GM23338 (cell line): ENCODE data around the gene RGP1. TPM values are rescaled to one million over a fixed set of nuclear protein-coding genes. Genes with fewer than 3 reads are reported as not detected.

Experiments used
- CREB1 ChIP-seq: fragments of 250-450 bp; sonication (Bioruptor Pico); IDR thresholded peaks from 2 replicates; pipeline ENCODE4 v1.5.0; 2020; ENCODE audit warnings: low read depth, mild to moderate bottlenecking, moderate library complexity
- CTCF ChIP-seq, 2 experiments: fragments of 200-600 bp in 1 of 2; sonication (generic) in 1 of 2; conservative IDR thresholded peaks; 2 replicates each; pipeline versions ENCODE4 v1.5.1 to v1.6.1; 2016 to 2017; ENCODE audit warnings: antibody characterized with exemption in 2 of 2, low read depth in 2 of 2, mild to moderate bottlenecking in 2 of 2, moderate library complexity in 1 of 2
- REST ChIP-seq: IDR thresholded peaks from one replicate; pipeline ENCODE4 v1.6.1; 2018; ENCODE audit warnings: antibody characterized with exemption; ENCODE audit not compliant: unreplicated experiment
- ZNF331 ChIP-seq: fragments of 250-450 bp; sonication (Bioruptor Pico); IDR thresholded peaks from 2 replicates; pipeline ENCODE4 v1.5.0; 2020; ENCODE audit warnings: low read depth, mild to moderate bottlenecking, moderate library complexity
- ZNF462 ChIP-seq: fragments of 250-450 bp; sonication (Bioruptor Pico); IDR thresholded peaks from 2 replicates; pipeline ENCODE4 v1.5.0; 2020; ENCODE audit warnings: mild to moderate bottlenecking, moderate library complexity
- polyA plus RNA-seq: library from polyadenylated mRNA; unstranded; fragments of >200 nt; fragmentation: Nextera tagmentation; extraction: Ambion mirVana; gene quantifications from 2 replicates; pipeline ENCODE4 v1.2.1, GENCODE V29; 2016
- total RNA-seq: library from RNA; depleted of rRNA; stranded (reverse); fragments of >200 nt; shearing (Covaris generic); gene quantifications from 2 replicates; pipeline ENCODE4 v1.2.3, GENCODE V29; 2014

RGP1 gene
- total and polyA plus RNA-seq, 2 experiments from 2014 or later, result 2.8 to 16.0 TPM

- TF ChIP-seq ZNF462 (CRISPR knock-in tag), result no peak
- TF ChIP-seq CREB1 (CRISPR knock-in tag), result no peak
- no peak for TF ChIP-seq REST
- TF ChIP-seq ZNF331 (CRISPR knock-in tag), result no peak
- no peak for TF ChIP-seq CTCF (conservative IDR thresholded peaks at IDR 0.05; ENCODE audit: low read depth in 2 of 2)
Measured at GRCh38 chr9:35798658-35799374, 49.7 kb downstream of the RGP1 start (continued).
